Skeletal muscle tissue (tissue), 1 donor: ENCODE data around the gene JMJD8. TPM values are rescaled to one million over a fixed set of nuclear protein-coding genes. Genes with fewer than 3 reads are reported as not detected.

Experiments used
- total RNA-seq: library from RNA; depleted of rRNA; stranded (reverse); fragments of >200 nt; gene quantifications from one replicate; pipeline ENCODE4 v1.2.3, GENCODE V29; 2014

Gene JMJD8
- total RNA-seq, 1 donor from 2014 or later: 13.0 TPM

Other genes starting within 250 kb of the JMJD8 start
- 9.9 TPM for gene CAPN15, start 156.6 kb downstream of the JMJD8 start, total RNA-seq
- gene PRR35, start 123.9 kb downstream of the JMJD8 start, total RNA-seq: not detected
- 1.6 TPM for gene NHLRC4, start 117.3 kb downstream of the JMJD8 start, total RNA-seq
- gene PIGQ, start 114.4 kb downstream of the JMJD8 start, total RNA-seq: 11.0 TPM
- 5.7 TPM for gene RAB40C, start 94.3 kb downstream of the JMJD8 start, total RNA-seq
- 0.52 TPM for gene WFIKKN1, start 53.3 kb downstream of the JMJD8 start, total RNA-seq
- 32.4 TPM for gene METTL26, start 48.0 kb downstream of the JMJD8 start, total RNA-seq
- 20.4 TPM for gene MCRIP2, start 42.5 kb downstream of the JMJD8 start, total RNA-seq
- gene WDR90, start 35.0 kb downstream of the JMJD8 start, total RNA-seq: 6.3 TPM
- 14.1 TPM for gene RHOT2, start 16.2 kb downstream of the JMJD8 start, total RNA-seq
- gene RHBDL1, start 8.7 kb downstream of the JMJD8 start, total RNA-seq: under 0.01 TPM
- 87.7 TPM for gene STUB1, start 3.9 kb downstream of the JMJD8 start, total RNA-seq
- gene WDR24, start 6.1 kb upstream of the JMJD8 start, total RNA-seq: 2.1 TPM
- not detected for gene FBXL16, start 21.5 kb upstream of the JMJD8 start, total RNA-seq
- 18.3 TPM for gene METRN, start 30.8 kb upstream of the JMJD8 start, total RNA-seq
- 12.0 TPM for gene ANTKMT, start 36.8 kb upstream of the JMJD8 start, total RNA-seq
- gene CCDC78, start 42.1 kb upstream of the JMJD8 start, total RNA-seq: not detected
- gene HAGHL, start 42.8 kb upstream of the JMJD8 start, total RNA-seq: 1.0 TPM
- gene CIAO3, start 56.7 kb upstream of the JMJD8 start, total RNA-seq: 43.3 TPM
- 1.0 TPM for gene MSLN, start 76.4 kb upstream of the JMJD8 start, total RNA-seq
- 8.9 TPM for gene RPUSD1, start 104.0 kb upstream of the JMJD8 start, total RNA-seq
- 4.2 TPM for gene CHTF18, start 104.3 kb upstream of the JMJD8 start, total RNA-seq
- gene GNG13, start 116.4 kb upstream of the JMJD8 start, total RNA-seq: not detected